Left forelimb (tissue), 1 donor: ENCODE data around the gene EHBP1L1.

Experiments used
- DNase-seq: peaks from one replicate; pipeline ENCODE4 v3.0.0-alpha.2; 2018; ENCODE audit warnings: low spot score

EHBP1L1 gene

DNA sequence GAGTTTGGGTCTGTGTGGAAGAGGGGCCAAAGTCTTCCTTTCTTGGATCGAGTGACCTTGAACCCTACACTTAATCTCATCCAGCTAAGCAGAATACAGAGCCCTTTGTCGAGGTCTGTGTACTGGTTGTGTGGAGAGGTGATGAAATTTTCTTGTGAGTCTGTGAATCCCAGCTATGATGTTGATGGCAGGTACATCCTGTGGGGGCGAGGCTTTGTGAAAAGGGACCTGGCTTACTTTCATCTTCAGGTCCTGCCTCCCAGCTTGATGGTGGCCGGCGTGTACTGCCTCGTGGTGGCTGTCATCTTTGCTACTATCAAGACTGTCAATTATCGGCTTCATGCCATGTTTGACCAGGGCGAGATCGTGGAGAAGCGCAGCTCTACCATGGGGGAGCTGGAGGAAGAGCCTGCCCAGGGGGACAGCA is 40.7 kb downstream of the EHBP1L1 start:
- DNase-seq: no peak

DNA sequence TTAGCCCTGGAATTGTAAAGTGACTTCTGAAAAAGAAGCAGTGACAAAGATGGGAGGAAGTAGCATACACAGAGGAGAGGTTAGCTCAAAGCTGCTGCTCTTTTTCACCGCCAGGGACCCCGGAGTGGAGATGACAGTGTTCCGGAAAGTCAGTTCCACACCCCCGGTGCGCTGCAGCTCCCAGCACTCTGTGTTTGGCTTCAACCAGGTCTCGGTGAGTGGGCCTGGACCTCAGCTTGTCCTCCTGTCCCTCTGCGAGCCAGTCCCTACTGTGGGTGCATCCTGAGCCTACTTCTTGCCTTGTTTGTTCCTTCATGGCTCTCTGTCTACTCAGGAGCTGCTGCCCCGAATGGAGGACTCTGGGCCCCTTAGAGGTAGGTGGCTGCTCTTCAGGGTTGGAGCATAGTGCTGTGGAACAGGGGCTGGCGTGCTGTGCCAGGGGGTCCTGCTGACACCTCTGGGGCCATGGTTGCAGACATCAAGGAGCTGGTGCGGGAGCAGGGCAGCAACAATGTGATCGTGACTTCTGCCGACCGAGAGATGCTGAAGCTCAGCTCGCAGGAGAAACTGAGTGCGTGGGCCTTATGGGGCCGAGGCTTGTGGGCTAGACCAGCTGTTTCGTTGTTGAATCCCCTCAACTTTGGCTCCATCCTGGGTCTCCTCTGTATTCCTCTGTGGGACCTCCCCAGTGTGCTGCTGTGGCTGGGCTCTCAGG is 41.4 kb downstream of the EHBP1L1 start:
- no peak for DNase-seq

DNA sequence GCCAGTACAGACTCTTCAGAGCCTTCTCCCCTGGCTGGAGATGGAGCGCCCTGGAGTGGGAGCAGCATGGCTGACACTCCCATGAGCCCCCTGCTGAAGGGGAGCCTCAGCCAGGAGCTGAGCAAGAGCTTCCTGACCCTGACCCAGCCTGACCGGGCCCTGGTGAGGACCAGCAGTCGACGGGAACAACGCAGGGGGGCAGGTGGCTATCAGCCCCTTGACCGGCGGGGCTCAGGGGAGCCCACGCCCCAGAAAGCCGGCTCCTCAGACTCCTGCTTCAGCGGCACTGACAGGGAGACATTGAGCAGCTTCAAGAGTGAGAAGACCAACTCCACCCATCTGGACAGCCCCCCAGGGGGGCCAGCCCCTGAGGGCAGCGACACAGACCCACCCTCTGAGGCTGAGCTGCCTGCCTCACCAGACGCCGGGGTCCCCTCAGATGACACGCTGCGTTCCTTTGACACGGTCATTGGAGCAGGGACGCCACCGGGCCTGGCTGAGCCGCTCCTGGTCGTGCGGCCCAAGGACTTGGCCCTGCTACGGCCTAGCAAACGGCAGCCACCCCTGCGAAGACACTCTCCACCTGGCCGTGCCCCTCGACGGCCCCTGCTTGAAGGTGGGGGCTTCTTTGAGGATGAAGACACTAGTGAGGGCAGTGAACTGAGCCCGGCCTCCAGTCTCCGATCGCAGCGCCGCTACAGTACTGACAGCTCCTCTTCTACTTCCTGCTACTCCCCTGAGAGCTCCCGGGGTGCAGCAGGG is 42.3 kb downstream of the EHBP1L1 start:
- no peak for DNase-seq

DNA sequence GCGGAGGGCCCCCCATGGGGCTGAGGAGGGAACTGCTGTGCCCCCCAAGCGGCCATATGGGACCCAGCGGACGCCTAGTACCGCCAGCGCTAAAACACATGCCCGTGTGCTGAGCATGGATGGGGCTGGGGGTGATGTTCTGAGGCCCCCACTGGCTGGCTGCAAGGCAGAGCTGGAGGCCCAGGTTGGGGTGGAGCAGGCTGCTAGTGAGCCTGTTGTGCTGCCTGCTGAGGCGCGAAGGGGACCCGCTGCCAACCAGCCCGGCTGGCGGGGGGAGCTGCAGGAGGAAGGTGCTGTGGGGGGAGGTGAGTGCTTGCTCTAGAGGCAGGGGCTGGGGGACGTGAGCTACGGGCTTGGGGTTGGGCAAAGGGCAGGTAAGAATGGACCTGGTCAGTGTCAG is 42.9 kb downstream of the EHBP1L1 start:
- DNase-seq: no peak

DNA sequence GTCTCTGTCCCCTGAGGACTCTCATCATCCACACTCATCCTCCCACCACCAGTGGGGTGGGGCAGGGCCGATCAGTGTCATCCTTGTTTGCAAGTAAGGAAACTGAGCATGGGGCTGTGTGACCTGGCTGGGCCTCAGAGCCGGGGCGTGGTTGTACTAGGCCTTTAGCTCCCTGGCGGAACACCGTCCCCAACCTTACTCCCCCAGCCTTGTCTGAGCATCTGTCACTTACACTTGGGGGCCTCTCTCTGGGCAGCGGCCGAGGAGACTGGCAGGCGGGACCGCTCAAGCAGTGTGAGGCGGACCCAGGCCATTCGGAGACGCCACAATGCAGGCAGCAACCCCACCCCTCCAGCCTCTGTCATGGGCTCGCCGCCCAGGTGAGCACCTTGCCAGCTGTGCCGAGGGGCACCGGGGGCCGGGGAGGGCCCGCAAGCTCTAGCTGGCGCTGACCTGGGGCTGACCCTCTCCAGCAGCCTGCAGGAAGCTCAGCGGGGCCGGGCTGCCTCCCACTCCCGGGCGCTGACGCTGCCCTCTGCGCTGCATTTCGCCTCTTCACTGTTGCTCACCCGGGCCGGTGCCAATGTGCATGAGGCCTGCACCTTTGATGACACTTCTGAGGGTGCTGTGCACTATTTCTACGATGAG is 43.6 kb downstream of the EHBP1L1 start:
- DNase-seq: no peak

DNA sequence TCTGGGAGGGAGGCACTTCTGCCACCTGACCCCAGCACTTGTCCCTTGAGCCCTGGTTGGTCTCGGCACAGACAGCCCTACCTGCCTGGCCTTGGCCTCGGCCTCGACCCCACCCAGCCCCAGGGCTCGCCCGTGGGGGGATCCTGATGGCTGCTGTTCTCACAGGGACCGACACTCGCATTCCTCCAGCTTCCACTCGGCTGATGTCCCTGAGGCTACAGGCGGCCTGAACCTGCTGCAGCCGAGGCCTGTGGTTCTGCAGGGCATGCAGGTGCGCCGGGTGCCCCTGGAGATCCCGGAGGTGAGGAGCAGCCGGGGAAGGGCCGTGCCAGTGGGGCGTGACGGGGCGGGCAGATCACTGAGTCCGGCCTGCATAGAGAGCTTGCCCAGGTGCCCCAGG is 44.8 kb downstream of the EHBP1L1 start:
- DNase-seq: no peak

DNA sequence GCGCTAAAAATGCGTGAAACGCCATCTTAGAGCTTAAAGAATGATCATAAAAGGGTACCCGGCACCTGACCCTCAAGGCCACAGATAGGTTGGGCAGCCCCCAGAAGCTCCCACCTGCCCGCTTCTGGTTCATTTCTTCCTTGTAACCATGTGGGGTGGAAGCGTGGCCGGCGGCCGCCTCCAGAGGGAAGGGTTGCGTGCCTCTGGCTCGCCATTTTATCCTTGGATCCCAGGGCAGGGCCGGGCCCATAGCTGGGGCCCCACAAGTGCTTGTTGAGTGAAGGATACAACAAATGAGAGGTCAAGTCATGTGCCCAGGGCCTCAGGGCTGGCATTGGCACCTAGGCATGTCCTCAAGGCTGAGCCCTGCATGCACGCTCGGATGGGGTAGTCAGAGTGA is 45.6 kb downstream of the EHBP1L1 start:
- DNase-seq: no peak

DNA sequence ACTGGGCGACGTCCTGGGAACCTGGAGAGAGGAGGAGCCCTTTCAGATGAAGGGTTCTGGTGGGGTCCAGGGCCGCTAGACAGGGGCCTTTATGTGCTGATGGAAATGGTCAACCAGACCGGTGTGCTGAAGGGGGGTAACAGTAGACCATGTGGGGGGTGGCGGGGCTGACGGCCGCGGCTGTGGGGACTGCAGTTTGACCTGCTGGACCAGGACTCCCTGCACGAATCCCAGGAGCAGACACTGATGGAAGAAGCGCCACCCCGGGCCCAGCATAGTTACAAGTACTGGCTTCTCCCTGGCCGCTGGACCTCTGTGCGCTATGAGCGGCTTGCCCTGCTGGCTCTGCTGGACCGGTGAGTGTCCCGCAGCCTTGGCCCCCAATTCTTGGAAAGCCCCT is 46.2 kb downstream of the EHBP1L1 start:
- DNase-seq: no peak

DNA sequence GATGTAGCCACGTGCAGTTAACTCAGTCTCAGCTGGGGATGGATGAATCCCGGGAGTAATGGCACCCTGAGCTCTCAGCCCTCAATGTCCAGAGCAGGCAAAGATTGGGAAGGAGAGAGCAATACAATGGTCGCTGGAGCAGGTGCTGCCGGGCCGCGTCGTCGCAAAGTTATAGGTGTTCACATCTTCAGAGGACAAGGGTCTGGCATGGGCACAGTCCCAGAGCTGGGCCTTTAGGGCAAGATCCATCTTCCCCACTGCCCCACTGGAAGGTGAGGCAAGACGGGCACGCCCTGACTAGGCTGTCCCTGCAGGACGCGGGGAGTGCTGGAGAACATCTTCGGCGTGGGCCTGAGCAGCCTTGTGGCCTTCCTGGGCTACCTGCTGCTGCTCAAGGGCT is 47.3 kb downstream of the EHBP1L1 start:
- no peak for DNase-seq

DNA sequence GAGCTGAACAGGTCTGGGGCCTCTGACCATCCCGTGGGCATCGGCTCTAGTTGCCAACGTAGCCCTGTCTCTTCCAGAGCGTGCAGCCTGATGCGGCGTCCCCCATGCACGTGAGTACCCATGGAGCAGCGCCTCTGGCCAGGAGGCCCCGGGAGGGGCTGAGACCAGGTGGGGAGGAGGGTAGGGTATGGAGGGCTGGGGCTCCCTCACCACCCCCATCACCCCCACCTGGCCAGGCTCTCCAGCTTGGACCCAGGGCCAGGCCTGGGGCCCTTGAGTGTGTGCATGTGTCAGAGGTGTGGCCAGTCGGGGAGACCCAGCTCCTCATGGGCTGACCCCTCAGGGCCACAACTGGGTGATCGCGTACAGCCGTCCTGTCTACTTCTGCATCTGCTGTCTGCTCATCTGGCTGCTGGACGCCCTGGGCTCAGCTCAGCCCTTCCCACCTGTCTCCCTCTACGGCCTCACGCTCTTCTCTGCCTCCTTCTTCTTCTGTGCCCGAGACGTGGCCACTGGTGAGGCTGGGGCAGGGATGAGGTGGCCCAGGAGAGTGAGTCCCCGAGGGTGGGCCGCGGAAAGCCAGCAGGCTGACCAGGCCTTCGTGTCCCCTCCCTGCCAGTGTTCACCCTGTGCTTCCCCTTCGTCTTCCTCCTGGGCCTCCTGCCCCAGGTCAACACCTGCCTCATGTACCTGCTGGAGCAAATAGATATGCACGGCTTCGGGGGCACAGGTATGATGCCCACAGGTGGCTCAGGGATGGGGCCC is 48.2 kb downstream of the EHBP1L1 start:
- DNase-seq: no peak

DNA sequence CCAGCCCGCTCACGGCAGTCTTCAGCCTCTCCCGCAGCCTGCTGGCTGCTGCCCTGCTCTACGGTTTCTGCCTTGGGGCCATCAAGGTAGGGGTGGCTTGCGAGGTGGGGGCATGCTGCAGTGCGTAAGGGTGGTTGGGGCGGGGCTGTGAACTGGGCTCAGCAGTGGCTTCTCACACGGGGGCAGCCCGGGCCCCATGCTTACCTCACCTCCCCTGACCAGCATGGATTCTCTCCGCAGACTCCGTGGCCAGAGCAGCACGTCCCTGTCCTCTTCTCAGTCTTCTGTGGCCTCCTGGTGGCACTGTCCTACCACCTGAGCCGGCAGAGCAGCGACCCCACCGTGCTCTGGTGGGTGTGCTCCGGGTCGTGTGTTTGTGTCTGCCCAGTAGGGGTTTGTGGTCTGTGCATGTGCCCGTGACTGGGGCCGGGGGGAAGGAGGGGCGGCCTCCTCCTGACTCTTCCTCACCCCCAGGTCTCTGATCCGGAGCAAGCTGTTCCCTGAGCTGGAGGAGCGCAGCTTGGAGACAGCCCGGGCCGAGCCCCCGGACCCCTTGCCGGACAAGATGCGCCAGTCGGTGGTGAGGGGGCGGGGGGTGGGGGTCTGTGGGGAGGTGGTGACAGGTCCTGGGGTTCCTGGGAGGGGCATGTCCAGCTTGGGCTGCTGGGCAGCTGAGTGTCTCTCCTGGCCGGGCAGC is 49.2 kb downstream of the EHBP1L1 start:
- no peak for DNase-seq

DNA sequence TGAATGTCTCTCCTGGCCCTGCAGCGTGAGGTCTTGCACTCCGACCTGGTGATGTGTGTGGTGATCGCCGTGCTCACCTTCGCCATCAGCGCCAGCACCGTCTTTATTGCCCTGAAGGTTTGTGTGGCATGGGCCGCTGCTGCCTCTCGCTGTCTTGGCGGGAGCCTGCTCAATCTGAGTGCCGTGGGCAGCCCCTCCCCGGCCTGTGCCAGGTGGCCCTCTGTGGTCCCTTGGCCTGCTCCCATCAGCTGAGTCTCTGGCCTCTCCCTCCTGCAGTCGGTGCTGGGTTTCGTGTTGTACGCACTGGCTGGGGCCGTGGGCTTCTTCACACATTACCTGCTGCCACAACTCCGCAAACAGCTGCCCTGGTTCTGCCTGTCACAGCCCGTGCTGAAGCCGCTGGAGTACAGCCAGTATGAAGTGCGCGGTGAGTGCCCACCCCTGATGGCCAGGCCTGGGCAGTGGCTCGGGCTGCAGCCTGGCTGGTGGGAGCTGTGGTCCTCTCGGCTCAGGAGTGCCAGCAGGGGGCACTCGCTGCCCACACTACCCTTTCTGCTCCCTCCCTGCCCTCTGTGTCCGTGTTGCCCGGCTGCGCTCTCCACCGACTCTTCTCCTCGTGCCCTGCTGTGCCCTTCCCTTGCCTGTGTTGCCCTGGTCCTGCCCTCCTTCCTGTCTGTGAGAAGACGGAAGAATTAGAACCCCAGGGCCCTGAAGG is 49.9 kb downstream of the EHBP1L1 start:
- DNase-seq: no peak

DNA sequence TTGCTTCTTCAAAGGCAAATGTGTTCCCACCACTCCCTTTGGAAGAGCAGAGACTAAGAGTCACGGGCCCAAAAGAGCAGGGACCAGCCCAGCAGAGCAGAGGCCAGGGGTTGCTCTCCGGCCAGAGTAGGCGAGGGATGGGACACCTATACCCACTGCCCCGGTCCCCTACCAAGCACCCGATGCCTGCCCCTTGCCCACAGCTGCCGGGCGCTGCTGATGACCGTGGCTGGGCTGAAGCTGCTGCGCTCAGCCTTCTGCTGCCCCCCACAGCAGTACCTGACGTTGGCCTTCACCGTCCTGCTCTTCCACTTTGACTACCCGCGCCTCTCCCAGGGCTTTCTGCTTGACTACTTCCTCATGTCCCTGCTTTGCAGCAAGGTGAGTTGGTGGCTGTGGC is 51.3 kb downstream of the EHBP1L1 start:
- DNase-seq: no peak

DNA sequence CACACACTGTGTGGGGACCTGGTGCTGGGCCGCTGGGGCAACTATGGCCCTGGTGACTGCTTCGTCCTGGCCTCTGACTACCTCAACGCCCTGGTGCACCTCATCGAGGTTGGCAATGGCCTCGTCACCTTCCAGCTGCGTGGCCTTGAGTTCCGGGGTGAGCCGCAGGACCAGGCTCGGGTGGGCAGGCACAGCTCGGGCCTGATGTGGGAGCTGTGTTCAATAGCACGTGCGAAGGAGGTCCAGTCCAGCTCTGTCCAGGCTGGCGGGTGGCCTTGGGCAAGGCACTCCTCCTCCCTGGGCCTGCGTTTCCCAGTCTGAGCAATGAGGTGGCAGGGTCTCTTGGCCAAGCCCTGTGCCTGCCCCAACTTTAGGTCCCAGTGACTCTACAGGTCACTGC is 53.7 kb downstream of the EHBP1L1 start:
- DNase-seq: no peak

DNA sequence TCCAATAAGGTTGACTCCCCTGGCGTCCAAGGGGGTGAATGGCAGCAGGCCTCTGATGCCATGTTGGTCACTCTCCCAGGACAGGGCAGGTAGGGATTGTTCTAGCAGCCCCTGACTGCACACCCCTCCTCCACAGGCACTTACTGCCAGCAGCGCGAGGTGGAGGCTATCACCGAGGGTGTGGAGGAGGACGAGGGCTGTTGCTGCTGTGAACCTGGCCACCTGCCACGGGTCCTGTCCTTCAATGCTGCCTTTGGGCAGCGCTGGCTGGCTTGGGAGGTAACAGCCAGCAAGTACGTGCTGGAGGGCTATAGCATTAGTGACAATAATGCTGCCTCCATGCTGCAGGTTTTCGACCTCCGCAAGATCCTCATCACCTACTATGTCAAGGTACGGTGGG is 54.4 kb downstream of the EHBP1L1 start:
- DNase-seq: no peak

DNA sequence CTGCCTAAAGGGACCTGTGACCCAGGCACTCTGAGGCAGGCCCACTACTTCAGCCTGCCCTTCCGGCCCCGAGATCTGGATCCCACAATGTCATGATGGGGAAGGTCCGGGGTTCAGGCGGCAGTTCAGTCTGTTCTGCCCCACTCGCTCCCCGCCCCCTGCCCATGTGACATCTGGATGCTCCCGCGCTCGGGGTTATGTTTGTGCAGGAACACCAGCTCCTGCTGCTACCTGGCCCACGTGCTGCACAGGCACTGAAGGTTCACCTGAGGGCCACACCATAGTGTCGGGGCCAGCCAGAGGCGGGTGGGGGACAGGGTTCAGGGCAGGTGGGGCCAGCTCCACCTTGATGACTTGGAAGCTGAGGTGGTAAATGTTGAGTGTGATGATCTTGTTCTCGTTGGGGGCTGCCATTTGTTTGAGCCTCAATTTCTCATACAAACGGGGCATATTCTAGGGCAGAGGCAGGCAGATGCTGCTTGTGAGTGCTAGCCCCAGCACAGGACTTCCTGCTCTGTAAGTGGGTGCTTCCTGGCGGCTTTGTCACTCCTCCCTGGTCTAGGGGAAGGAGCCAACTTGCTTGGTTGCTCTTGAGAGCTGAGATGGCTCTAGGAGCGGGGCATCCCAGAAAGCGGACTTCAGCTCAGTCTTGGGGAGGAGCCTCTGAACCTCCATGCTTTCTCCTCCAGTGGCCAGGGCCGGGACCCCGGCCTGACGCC is 57.7 kb downstream of the EHBP1L1 start:
- no peak for DNase-seq

DNA sequence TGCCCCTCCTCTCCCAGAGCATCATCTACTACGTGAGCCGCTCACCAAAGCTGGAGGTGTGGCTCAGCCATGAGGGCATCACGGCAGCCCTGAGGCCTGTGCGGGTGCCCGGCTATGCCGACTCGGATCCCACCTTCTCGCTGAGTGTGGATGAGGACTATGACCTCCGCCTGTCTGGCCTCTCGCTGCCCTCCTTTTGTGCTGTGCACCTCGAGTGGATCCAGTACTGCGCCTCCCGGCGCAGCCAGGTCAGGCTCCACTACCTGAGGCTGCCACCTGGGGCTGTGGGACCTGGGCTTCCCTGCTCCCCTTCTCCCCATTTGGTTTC is 58.2 kb downstream of the EHBP1L1 start:
- DNase-seq: no peak

DNA sequence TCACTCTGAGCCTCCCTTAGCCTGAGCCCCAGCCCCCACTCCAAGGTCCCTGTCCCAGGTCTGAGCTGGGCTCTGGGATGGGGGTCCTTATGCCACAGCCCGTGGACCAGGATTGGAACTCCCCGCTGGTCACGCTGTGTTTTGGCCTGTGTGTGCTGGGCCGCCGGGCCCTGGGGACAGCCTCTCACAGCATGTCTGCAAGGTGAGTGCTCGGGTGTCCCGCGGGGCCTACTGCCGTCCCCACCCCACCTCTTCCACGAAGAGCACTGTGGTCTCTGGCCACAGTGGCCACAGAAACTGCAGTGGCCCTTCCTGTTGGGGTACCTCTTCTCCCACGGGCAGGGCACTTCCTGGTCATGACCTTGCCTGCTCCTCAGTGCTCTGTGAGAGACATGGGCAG is 58.6 kb downstream of the EHBP1L1 start:
- no peak for DNase-seq

DNA sequence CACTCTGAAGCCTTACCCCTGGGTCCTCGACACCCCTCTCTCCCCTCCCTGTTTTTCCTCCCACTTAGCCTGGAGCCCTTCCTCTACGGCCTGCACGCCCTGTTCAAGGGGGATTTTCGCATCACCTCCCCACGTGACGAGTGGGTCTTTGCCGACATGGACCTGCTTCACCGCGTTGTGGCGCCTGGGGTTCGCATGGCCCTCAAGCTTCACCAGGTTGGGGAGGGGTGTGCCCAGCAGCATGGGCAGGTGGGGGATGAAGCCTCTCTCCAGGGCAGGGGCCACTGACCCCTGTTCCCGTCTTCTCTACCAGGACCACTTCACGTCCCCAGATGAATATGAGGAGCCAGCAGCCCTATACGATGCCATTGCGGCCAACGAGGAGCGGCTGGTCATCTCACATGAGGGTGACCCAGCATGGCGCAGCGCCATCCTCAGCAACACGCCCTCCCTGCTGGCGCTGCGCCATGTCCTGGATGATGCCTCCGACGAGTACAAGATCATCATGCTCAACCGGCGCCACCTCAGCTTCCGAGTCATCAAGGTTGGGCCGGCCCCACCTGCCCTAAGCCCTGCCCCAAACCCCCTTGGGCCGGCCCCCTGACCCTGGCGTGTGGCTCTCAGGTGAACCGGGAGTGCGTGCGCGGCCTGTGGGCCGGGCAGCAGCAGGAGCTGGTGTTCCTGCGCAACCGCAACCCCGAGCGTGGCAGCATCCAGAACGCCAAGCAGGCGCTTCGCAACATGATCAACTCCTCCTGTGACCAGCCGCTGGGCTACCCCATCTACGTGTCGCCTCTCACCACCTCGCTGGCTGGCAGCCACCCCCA is 59.3 kb downstream of the EHBP1L1 start:
- DNase-seq: no peak
